Loucy (cell line): ENCODE measurements around the gene TMEM121.

Experiments
- EZH2phosphoT487 ChIP-seq: fragments of 200-600 bp; IDR thresholded peaks from 2 replicates; pipeline ENCODE4 v1.6.1; 2018; ENCODE audit warnings: antibody characterized with exemption, mild to moderate bottlenecking, moderate library complexity, borderline replicate concordance
- TF ChIP-seq, protein P1 (sequence below): fragments of 200-600 bp; sonication (generic); conservative IDR thresholded peaks from 2 replicates; pipeline ENCODE4 v1.5.1; 2014; ENCODE audit warnings: mild to moderate bottlenecking, antibody characterized with exemption, low read length

GRCh38 chr14:105525326-105525725 is 1.1 kb upstream of the TMEM121 start:
- TF ChIP-seq, protein P1, sequence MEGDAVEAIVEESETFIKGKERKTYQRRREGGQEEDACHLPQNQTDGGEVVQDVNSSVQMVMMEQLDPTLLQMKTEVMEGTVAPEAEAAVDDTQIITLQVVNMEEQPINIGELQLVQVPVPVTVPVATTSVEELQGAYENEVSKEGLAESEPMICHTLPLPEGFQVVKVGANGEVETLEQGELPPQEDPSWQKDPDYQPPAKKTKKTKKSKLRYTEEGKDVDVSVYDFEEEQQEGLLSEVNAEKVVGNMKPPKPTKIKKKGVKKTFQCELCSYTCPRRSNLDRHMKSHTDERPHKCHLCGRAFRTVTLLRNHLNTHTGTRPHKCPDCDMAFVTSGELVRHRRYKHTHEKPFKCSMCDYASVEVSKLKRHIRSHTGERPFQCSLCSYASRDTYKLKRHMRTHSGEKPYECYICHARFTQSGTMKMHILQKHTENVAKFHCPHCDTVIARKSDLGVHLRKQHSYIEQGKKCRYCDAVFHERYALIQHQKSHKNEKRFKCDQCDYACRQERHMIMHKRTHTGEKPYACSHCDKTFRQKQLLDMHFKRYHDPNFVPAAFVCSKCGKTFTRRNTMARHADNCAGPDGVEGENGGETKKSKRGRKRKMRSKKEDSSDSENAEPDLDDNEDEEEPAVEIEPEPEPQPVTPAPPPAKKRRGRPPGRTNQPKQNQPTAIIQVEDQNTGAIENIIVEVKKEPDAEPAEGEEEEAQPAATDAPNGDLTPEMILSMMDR = no peak
- TF ChIP-seq EZH2phosphoT487 = no peak
